MCF 10A (cell line): ENCODE data around the gene HPS6. TPM values are rescaled to one million over a fixed set of nuclear protein-coding genes. Genes with fewer than 3 reads are reported as not detected.

Source experiments
- BruUV-seq: library from RNA; stranded (reverse); fragments of 400-500 nt; replicated peaks from 2 replicates; lab custom pipeline; 2021; lab: Mats Ljungman, UMichigan
- CTCF ChIA-PET: fragments of 300-600 bp; sonication (Branson Sonifier 250); formaldehyde crosslinking; extraction: SDS; loops from one replicate; lab custom pipeline; 2021; ENCODE audit warnings: antibody characterized with exemption, inconsistent platforms; lab: Yijun Ruan, JAX
- POLR2A ChIA-PET: fragments of 300-600, 350-650 bp; sonication (Branson Sonifier 250); formaldehyde crosslinking; extraction: SDS; loops from one replicate; lab custom pipeline; 2020; ENCODE audit warnings: antibody characterized with exemption, inconsistent platforms; lab: Yijun Ruan, JAX
- DNase-seq: peaks from one replicate; pipeline ENCODE4 v3.0.0-alpha.2; 2018; ENCODE audit not compliant: unreplicated experiment
- H3K27ac Mint-ChIP-seq: one replicate; pipeline ENCODE4 v1.8.0; 2022; ENCODE audit warnings: mild to moderate bottlenecking, low read depth, mixed read lengths; ENCODE audit not compliant: unreplicated experiment
- H3K27me3 Mint-ChIP-seq: one replicate; pipeline ENCODE4 v1.8.0; 2022; ENCODE audit warnings: mixed read lengths; ENCODE audit not compliant: insufficient read depth, unreplicated experiment
- H3K36me3 Mint-ChIP-seq: one replicate; pipeline ENCODE4 v1.8.0; 2022; ENCODE audit warnings: mild to moderate bottlenecking, moderate library complexity, mixed read lengths; ENCODE audit not compliant: insufficient read depth, unreplicated experiment
- H3K4me1 Mint-ChIP-seq: one replicate; pipeline ENCODE4 v1.8.0; 2022; ENCODE audit warnings: mixed read lengths; ENCODE audit not compliant: insufficient read depth, unreplicated experiment
- H3K4me3 Mint-ChIP-seq: one replicate; pipeline ENCODE4 v1.8.0; 2022; ENCODE audit warnings: mild to moderate bottlenecking, moderate library complexity, mixed read lengths; ENCODE audit not compliant: unreplicated experiment
- H3K9me3 Mint-ChIP-seq: one replicate; pipeline ENCODE4 v1.8.0; 2022; ENCODE audit warnings: mixed read lengths; ENCODE audit not compliant: unreplicated experiment
- CTCF ChIP-seq: fragments of 200-600 bp; IDR thresholded peaks from one replicate; pipeline ENCODE4 v1.8.0; 2022; ENCODE audit warnings: antibody characterized with exemption, mild to moderate bottlenecking; ENCODE audit not compliant: unreplicated experiment
- intact Hi-C: fragments of 100-400 bp; cut with micrococcal nuclease; formaldehyde crosslinking; loops from 2 replicates; pipeline ENCODE4 v1.14.1; 2022
- total RNA-seq: library from RNA; stranded (reverse); gene quantifications from 2 replicates; pipeline ENCODE4 v1.2.3, GENCODE V29; 2022

Gene HPS6
- total RNA-seq, 1 experiment from 2014 or later: 15.0 TPM

GRCh38 chr10:102113956-102114857 lies 49.1 kb downstream of the HPS6 start:
- no peak for TF ChIP-seq CTCF
- Mint-ChIP-seq H3K9me3 (no peaks in the 10 kb centered on the region), H3K36me3 (peaks cover 21% of the 10 kb centered on the region), H3K27me3 (no peaks in the 10 kb centered on the region), H3K4me1 (peaks cover 55% of the 10 kb centered on the region), H3K4me3 (peak overlapping the region; percentile 92), H3K27ac (peak overlapping the region; percentile 92)
- DNase-seq: no peak
- intact Hi-C loops: no loop called here
- ChIA-PET CTCF (interaction anchor here (0.5 to 1.1 kb wide), 8 partner anchors 14 to 295 kb away, joined by 3 to 10 read pairs (median 4); no protein-coding TSS in a partner anchor), POLR2A (interaction anchor here (0.5 to 4.9 kb wide), 20 partner anchors 9 to 853 kb away, joined by 3 to 33 read pairs (median 4); partner anchors contain the start of genes ARMH3, HPS6, NOLC1 and OGA)
- BruUV-seq: no TSS peak

DNA sequence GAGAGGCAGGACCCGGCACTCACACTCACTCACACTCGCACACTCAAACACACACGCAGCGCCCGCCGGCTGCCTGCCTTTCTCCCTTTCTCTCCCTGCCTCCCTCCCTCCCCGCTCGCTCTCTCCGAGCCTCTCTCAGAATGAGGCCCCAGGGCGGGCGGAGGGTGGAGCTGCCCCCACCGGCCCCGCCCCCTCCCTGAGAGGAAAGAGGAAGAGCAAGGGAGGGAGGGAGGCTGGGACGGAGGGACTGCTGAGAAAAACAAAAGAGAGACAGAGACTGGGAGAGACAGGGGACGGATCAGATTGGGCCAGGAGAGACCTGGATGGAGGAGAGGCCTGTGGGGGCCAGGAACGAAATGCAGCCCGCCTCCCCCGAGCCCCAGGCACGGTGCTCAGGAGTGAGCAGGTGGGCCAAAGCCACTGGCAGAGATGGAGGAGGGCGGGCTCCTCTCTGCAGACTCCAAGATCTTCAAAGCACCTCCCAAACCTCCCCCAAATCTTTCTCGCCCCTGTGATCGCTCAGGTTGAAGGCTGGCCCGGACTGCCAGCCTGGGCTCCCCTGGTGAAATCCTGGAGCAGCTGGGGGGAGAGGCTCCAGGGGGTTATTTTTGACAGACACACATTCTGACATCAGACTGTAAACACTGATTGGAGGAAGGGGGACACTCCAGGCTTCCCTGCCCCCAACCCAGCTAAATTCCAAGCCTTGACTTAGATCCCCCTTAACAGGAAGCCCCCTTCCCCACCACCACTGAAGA lies 49.9 kb downstream of the HPS6 start:
- ChIA-PET POLR2A (interaction anchor here (0.5 to 4.9 kb wide), 17 partner anchors 10 to 854 kb away, joined by 3 to 33 read pairs (median 4); partner anchors contain the start of genes ACTR1A, HPS6, NOLC1 and OGA), CTCF (interaction anchor here (1.1 kb wide), 1 partner anchor 296 kb away, joined by 3 read pairs; no protein-coding TSS in a partner anchor)
- Mint-ChIP-seq H3K4me3 (peak overlapping the region; percentile 92), H3K27me3 (no peaks in the 10 kb centered on the region), H3K4me1 (peaks cover 59% of the 10 kb centered on the region), H3K36me3 (peaks cover 12% of the 10 kb centered on the region), H3K27ac (peak overlapping the region; percentile 92), H3K9me3 (no peaks in the 10 kb centered on the region)
- no TSS peak for BruUV-seq
- intact Hi-C loops: no loop called here
- TF ChIP-seq CTCF: no peak
- peak; percentile 93 for DNase-seq

GRCh38 chr10:102115775-102116174 lies 50.6 kb downstream of the HPS6 start:
- no peaks in the 10 kb centered on the region for H3K9me3 Mint-ChIP-seq
- ChIA-PET POLR2A (interaction anchor here (1.0 to 4.9 kb wide), 9 partner anchors 12 to 387 kb away, joined by 3 to 33 read pairs (median 9); partner anchors contain the start of genes ACTR1A, HPS6, NOLC1 and PPRC1), CTCF (no interaction called here)
- BruUV-seq: no TSS peak
- TF ChIP-seq CTCF: no peak
- no peaks in the 10 kb centered on the region for H3K27me3 Mint-ChIP-seq
- no peak for DNase-seq
- H3K27ac Mint-ChIP-seq: no peak overlapping the region
- peak overlapping the region; percentile 92 for H3K4me3 Mint-ChIP-seq
- peaks cover 9% of the 10 kb centered on the region for H3K36me3 Mint-ChIP-seq
- H3K4me1 Mint-ChIP-seq: peaks cover 59% of the 10 kb centered on the region
- intact Hi-C loops: no loop called here
